Activated T-helper 1 cell treated with anti-CD3 and anti-CD28 coated beads, Interleukin-12 subunit alpha, Interleukin-12 subunit beta, Interleukin-2, Interleukin-4 antibody, amounts not matched to agents 30 ng/mL and 10 ng/mL and 1 ng/mL, durations not matched to agents 14 hours and 24 hours and 36 hours (primary cell): ENCODE results near the gene C2orf80. TPM values are rescaled to one million over a fixed set of nuclear protein-coding genes. Genes with fewer than 3 reads are reported as not detected.
"Not testable (repeated sequence)": the region's sequence is repeated elsewhere in the genome, so short reads cannot be mapped to it uniquely, and the experiment has no call there.

Source experiments
- DNase-seq: peaks from one replicate; pipeline ENCODE4 v3.0.0; 2021; ENCODE audit warnings: low spot score
- H3K27ac Mint-ChIP-seq: one replicate; pipeline ENCODE4 v1.8.0; 2021; ENCODE audit warnings: mild to moderate bottlenecking, mixed read lengths
- H3K27me3 Mint-ChIP-seq: one replicate; pipeline ENCODE4 v1.8.0; 2022; ENCODE audit warnings: mild to moderate bottlenecking, moderate library complexity, mixed read lengths; ENCODE audit not compliant: insufficient read depth
- H3K36me3 Mint-ChIP-seq: one replicate; pipeline ENCODE4 v1.8.0; 2021; ENCODE audit warnings: low read depth, mixed read lengths
- H3K4me1 Mint-ChIP-seq: one replicate; pipeline ENCODE4 v1.8.0; 2021; ENCODE audit warnings: low read depth, mixed read lengths
- H3K4me3 Mint-ChIP-seq: one replicate; pipeline ENCODE4 v1.8.0; 2021; ENCODE audit warnings: mild to moderate bottlenecking, moderate library complexity, mixed read lengths
- H3K9me3 Mint-ChIP-seq: one replicate; pipeline ENCODE4 v1.8.0; 2021; ENCODE audit warnings: mixed read lengths
- intact Hi-C: fragments of 100-400 bp; cut with micrococcal nuclease; formaldehyde crosslinking; loops from one replicate; pipeline ENCODE4 v1.15.1; 2024
- total RNA-seq: library from RNA; stranded (reverse); gene quantifications from 2 replicates; pipeline ENCODE4 v1.2.3, GENCODE V29; 2022

C2orf80 gene
- total RNA-seq, 1 donor from 2014 or later = not detected

DNA sequence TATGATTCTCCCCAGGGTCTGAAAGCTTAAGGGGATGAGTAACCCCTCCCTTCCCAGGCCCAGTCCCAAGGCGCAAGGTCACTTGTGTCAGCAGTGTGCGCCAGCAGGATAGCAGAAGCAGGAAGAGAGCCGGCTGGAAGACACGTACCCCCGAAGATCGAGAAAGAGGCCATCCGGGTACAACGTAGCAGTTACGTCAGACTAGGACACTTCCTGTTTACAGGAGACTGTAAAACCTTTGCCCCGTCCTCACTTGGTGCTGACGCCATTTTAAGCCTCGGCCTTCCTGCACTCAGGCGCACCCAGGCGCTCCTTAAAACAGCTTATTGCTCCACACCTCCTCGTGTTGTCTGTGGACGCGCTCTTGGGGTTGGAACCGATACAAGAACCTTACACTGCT, 50.4 kb downstream of the C2orf80 start:
- no peaks in the 10 kb centered on the region for H3K9me3 Mint-ChIP-seq

DNA sequence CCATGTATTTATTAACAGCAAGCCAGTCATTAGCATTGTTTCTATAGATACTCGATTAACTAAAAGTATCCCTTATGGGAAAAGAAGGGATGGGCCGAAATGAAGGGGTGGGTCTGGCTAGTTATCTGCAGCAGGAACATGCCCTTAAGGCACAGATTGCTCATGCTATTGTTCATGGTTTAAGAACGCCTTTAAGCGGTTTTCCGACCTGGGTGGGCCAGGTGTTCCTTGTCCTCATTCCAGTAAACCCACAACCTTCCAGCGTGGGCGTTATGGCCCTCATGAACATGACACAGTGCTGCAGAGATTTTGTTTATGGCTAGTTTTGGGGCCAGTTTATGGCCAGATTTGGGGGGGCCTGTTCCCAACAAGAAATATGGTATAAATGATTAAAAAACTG, 51.5 kb downstream of the C2orf80 start:
- H3K4me1 Mint-ChIP-seq, H3K9me3 Mint-ChIP-seq, H3K27me3 Mint-ChIP-seq, DNase-seq, intact Hi-C loops, H3K4me3 Mint-ChIP-seq, H3K36me3 Mint-ChIP-seq, H3K27ac Mint-ChIP-seq: not testable (repeated sequence)

More for the DNA sequence above, 50.4 kb downstream of the C2orf80 start:
- Mint-ChIP-seq H3K36me3 (no peaks in the 10 kb centered on the region), H3K27ac (no peak overlapping the region), H3K27me3 (no peaks in the 10 kb centered on the region), H3K4me3 (no peak overlapping the region), H3K4me1 (peaks cover 8% of the 10 kb centered on the region)
- intact Hi-C loops = no loop called here
- no peak for DNase-seq

DNA sequence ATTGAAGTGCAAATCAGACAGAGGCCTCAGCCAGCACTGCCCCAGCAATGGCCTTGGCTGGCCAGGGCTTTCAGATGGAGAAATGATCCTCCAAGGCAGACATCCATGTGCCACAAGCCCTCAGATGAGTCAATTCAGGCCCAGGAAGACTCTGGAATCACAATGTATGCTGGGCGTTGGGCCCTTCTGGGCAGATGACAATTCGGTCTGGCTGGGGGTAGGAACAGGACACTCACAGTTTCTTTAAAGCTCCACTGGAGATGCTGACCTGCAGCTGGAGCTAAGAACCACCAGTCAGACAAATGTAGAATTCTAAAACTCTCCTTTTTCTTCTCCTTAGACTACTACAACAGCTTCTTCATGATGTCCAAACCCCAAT, 53.1 kb downstream of the C2orf80 start:
- Mint-ChIP-seq H3K27ac (no peak overlapping the region), H3K4me1 (peaks cover 8% of the 10 kb centered on the region), H3K4me3 (no peak overlapping the region), H3K9me3 (no peaks in the 10 kb centered on the region), H3K36me3 (no peaks in the 10 kb centered on the region), H3K27me3 (no peaks in the 10 kb centered on the region)
- no peak for DNase-seq
- intact Hi-C loops = no loop called here

DNA sequence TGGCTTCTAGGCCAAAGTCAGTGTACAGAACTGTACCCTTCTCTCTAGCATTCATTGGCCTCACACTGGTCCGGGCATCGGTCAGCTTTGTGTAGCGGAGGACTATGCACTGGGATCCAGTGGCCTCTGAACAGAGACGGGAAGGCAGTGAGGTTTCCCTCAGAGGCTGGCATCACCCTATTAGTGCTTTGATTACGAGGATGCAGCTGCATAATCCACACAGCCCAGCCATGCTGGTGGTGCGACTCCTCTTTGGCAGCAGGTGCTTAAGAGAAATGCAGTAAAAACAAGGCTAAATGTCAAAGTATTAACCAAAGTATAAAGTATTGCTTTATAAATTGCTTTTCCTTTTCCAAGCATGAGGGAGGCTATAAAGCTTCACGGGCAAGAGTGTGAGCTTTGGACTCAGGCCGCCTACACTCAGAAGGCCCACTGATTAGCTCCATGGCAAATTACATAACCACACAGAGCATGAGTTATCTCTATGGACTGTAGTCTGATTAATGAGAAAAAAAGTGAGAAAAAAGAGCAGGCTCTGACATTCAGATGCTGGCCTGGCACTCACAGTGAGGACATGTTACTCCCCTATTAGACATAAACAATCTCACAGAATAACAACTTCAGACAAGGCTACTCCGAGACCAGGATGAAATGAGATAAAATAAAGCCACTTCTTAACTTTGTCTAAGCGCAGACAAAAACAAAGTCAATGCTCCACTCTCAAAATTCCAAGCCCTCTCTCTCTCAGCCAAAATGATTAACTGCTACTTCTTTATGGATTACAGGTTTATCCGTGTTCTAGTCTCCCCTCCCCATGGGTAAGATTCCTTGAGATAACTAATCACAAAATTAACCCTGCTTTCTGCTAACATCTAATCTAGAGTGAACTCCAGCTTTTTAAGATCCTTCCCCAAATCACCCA, 53.8 kb downstream of the C2orf80 start:
- Mint-ChIP-seq H3K4me1 (peaks cover 8% of the 10 kb centered on the region), H3K4me3 (no peak overlapping the region), H3K9me3 (no peaks in the 10 kb centered on the region), H3K36me3 (no peaks in the 10 kb centered on the region), H3K27me3 (no peaks in the 10 kb centered on the region), H3K27ac (no peak overlapping the region)
- intact Hi-C loops = no loop called here
- DNase-seq = no peak

DNA sequence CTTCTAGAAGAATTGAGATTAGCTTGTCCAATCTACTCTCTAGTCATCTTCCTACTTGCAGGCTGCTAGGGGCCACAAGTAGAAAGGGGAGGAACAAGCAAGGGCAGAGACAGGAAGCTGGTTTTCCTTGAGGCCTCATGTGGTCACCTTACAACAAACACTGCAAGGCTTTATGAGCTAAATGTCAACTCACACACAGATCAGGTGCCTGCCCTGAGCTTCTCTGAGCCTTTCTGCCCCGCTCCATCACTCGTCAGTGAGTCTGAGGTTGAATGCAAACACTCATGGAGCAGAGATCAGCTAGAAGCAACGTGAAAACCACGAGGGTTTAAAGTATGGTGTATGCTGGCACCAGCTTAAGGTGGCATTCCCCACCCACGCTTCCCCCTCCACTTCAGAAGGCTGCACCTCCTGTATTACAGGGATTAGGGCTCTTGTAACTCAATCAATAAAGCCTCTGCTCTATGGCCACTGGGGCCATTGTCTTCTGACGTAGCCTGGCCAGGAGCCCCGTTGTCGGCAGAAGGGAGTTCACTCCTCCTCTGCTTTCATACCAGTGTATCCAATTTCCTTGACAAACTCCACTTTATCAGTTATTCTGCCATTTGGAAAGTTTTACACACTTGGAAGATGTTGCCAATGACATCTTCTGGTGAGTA, 54.8 kb downstream of the C2orf80 start:
- H3K4me1 Mint-ChIP-seq = peaks cover 8% of the 10 kb centered on the region
- intact Hi-C loops = no loop called here
- H3K9me3 Mint-ChIP-seq = no peaks in the 10 kb centered on the region
- H3K27ac Mint-ChIP-seq = no peak overlapping the region
- no peaks in the 10 kb centered on the region for H3K36me3 Mint-ChIP-seq
- no peak for DNase-seq
- H3K4me3 Mint-ChIP-seq = no peak overlapping the region
- no peaks in the 10 kb centered on the region for H3K27me3 Mint-ChIP-seq

DNA sequence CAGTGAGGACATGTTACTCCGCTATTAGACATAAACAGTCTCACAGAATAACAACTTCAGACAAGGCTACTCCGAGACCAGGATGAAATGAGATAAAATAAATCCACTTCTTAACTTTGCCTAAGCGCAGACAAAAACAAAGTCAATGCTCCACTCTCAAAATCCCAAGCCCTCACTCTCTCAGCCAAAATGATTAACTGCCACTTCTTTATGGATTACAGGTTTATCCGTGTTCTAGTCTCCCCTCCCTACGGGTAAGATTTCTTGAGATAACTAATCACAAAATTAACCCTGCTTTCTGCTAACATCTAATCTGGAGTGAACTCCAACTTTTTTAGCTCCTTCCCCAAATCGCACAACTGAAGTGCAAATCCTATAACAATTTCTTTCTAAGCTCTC, 59.1 kb downstream of the C2orf80 start:
- no peaks in the 10 kb centered on the region for H3K9me3 Mint-ChIP-seq
- H3K36me3 Mint-ChIP-seq = no peaks in the 10 kb centered on the region
- intact Hi-C loops = no loop called here
- no peak overlapping the region for H3K4me3 Mint-ChIP-seq
- peaks cover 7% of the 10 kb centered on the region for H3K27me3 Mint-ChIP-seq
- H3K4me1 Mint-ChIP-seq = peaks cover 8% of the 10 kb centered on the region
- DNase-seq = no peak
- H3K27ac Mint-ChIP-seq = no peak overlapping the region

DNA sequence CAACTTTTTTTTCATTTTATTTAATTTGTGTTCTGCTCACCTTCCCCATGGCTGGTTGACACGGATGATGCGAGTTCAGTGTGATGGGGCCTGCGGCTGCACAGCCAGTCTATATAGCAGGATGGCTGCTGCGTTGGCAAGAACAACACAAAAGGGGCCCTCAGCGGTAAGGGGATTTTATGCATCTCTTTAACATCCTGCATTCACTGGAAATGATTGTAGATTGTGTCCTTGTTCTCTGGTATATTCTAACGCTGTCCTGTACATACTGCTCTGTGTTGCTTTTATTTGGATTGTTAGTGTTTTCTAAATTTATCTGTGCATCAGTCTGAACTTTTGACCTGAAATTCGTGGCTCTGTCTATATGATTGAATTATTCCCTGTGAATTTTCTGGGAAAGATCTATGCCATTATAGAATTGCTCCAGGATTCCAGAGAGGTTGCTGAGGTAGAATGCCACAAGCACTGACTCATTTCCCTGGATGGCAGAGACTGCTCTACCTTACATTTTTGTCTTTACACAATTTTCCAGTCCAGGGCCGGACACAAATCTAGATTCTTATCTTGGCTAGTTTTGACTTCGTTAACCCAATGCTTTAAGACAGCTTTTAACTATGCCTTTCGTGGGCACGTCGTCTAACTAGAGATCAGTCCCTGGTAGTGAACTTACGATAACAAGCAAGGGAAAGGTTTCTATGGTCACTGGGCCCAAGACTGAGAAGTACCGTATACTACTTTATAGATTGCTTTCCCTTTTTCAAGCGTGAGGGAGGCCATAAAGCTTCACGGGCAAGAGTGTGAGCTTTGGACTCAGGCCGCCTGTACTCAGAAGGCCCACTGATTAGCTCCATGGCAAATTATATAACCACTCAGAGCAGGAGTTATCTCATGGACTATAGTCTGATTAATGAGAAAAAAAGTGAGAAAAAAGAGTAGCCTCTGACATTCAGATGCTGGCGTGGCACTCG, 59.8 kb downstream of the C2orf80 start, which contains the start of gene CRYGC:
Gene CRYGC (minus strand): TSS at position 85 of the 968 bp plus-strand sequence. CDS start 36 bp downstream, at position 49.
- Mint-ChIP-seq H3K27ac (no peak within 1 kb of the TSS), H3K4me3 (no peak within 1 kb of the TSS), H3K4me1 (peaks cover 4% of the 10 kb centered on the region), H3K9me3 (no peaks in the 10 kb centered on the region), H3K27me3 (peaks cover 12% of the 10 kb centered on the region), H3K36me3 (no peaks in the 10 kb centered on the region)
- DNase-seq = no peak
- intact Hi-C loops = no loop called here

DNA sequence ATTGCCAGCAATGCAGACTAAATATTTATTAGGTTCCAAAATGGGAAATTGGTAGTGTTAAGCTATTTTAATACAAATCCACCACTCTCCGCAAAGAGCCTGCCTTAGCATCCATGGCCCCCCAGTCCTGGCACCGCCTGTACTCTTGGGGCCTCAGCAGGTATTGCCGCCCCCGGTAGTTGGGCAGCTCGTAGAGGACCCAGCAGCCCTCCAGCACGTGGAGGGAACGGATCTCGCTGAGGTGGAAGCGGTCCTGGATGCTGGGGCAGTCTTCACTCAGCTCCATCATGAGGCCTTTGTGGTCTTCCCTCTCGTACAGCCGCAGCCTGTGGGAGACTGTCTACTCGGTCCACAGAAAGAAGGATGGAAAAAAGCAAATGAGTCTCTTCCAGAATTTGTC, 61.7 kb downstream of the C2orf80 start:
- H3K27me3 Mint-ChIP-seq = peaks cover 27% of the 10 kb centered on the region
- DNase-seq = no peak
- no peak overlapping the region for H3K27ac Mint-ChIP-seq
- no peaks in the 10 kb centered on the region for H3K4me1 Mint-ChIP-seq
- no peak overlapping the region for H3K4me3 Mint-ChIP-seq
- H3K9me3 Mint-ChIP-seq = no peaks in the 10 kb centered on the region
- intact Hi-C loops = no loop called here
- H3K36me3 Mint-ChIP-seq = no peaks in the 10 kb centered on the region

DNA sequence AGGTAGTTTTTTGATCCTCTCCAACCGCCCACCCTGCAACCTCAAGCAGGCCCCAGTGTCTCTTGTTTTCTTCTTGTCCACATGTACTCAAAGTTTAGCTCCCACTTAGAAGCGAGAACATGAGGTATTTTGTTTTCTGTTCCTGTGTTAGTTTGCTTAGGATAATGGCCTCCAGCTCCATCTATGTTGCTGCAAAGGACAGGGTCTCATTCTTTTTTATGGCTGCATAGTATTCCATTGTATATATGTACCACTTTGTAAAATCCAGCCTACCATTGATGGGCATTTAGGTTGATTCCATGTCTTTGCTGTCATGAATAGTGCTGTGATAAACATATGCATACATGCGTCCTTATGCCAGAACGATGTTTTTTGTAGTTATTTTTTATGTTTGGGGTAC, 62.7 kb downstream of the C2orf80 start:
- intact Hi-C loops = no loop called here
- H3K27ac Mint-ChIP-seq = no peak overlapping the region
- H3K9me3 Mint-ChIP-seq = no peaks in the 10 kb centered on the region
- DNase-seq = no peak
- peaks cover 29% of the 10 kb centered on the region for H3K27me3 Mint-ChIP-seq
- H3K4me1 Mint-ChIP-seq = no peaks in the 10 kb centered on the region
- H3K4me3 Mint-ChIP-seq = no peak overlapping the region
- H3K36me3 Mint-ChIP-seq = no peaks in the 10 kb centered on the region

DNA sequence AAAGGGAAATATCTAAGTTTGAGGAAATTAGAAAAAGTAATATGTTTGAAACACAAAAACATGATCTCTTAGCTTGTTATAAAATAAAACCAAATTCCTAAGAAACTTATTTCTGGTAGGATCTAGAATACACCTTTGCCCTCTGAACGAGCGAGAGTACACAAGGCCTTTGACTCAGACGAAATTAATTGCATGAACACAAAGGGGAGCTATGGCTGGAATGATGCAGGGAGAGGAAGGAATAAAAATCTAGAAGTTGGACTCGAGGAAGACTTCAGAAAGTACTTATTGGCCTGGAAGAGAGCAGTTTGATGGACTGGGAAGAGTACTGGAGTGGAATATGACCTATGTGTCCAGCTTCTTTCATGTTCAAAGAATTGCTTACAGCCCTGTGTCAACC, 64.6 kb downstream of the C2orf80 start:
- peaks cover 32% of the 10 kb centered on the region for H3K27me3 Mint-ChIP-seq
- H3K27ac Mint-ChIP-seq = no peak overlapping the region
- no peaks in the 10 kb centered on the region for H3K9me3 Mint-ChIP-seq
- no peak overlapping the region for H3K4me3 Mint-ChIP-seq
- intact Hi-C loops = no loop called here
- H3K36me3 Mint-ChIP-seq = peaks cover 2% of the 10 kb centered on the region
- no peaks in the 10 kb centered on the region for H3K4me1 Mint-ChIP-seq
- no peak for DNase-seq

DNA sequence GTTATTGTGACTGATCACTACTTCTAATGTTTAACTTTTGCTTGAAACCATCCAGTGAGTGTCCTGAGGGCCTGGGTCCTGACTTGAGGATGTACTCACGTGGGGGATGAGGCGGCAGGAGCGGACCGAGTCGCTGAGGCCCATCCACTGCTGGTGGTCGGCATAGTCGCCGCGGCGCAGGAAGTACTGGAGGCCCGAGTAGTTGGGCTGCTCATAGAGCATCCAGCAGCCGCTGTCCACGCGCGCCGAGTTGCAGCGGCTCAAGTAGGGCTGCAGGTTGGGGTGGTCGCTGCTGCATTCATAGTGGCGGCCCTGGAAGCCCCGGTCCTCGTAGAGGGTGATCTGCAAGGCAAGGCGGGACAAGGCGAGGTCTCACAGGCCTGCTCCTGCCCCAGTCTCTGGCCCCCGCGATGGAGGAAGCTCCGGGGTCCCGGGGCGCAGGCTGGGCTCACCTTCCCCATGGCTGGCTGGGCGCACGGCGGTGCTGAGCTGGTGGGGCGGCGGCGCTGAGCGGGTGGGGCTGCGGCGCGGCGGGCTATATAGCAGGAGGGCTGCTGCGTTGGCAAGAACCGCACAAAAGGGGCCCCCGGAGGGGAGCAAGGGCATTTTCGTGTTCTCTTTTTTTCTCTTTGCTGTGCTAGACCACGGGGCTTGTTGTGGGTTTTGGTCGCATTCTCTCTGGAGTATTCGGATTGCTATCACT, 65.7 kb downstream of the C2orf80 start, which contains the start of gene CRYGD:
Gene CRYGD (minus strand): TSS at position 512 of the 703 bp plus-strand sequence. CDS start 51 bp downstream, at position 461.
- DNase-seq = not testable (repeated sequence)

DNA sequence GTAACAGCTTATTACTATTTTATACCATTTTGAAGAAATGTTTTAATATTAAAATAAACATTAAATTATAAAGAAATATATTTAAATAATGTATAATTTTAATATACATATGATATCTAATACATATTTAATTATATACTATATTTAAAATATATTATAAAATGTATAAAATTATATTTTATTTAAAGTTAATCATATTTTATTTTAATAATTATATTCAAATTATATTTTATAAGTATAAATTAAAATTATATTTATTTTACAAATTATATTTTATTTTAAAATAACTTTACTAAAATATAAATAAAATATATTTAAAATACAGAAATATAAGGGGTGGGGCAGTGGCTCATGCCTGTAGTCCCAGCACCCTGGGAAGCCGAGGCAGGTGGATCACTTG, 67.6 kb downstream of the C2orf80 start:
- Mint-ChIP-seq H3K36me3 (peaks cover 2% of the 10 kb centered on the region), H3K4me3 (no peak overlapping the region), H3K4me1 (no peaks in the 10 kb centered on the region), H3K27ac (no peak overlapping the region), H3K27me3 (peaks cover 33% of the 10 kb centered on the region), H3K9me3 (no peaks in the 10 kb centered on the region)
- DNase-seq = no peak
- intact Hi-C loops = no loop called here

More for the DNA sequence above, 65.7 kb downstream of the C2orf80 start, which contains the start of gene CRYGD:
- H3K4me1 Mint-ChIP-seq, intact Hi-C loops, H3K4me3 Mint-ChIP-seq, H3K36me3 Mint-ChIP-seq, H3K27ac Mint-ChIP-seq, H3K9me3 Mint-ChIP-seq: not testable (repeated sequence)
- peaks cover 34% of the 10 kb centered on the region for H3K27me3 Mint-ChIP-seq
